CD4-positive, alpha-beta T cell treated with Interleukin-4 for 4 hours (primary cell): ENCODE measurements around the gene ATP2C2.

Source experiments
- DNase-seq: peaks from one replicate; pipeline ENCODE4 v3.0.0-alpha.2; 2020

ATP2C2 gene

GRCh38 chr16:84481051-84481735 lies 112.9 kb downstream of the ATP2C2 start:
- no peak for DNase-seq

- DNase-seq, result no peak
Measured at GRCh38 chr16:84482001-84482891, 113.9 kb downstream of the ATP2C2 start.

- DNase-seq, result no peak
Measured at GRCh38 chr16:84482951-84483881, 114.9 kb downstream of the ATP2C2 start.

- no peak for DNase-seq
Measured at GRCh38 chr16:84483882-84484565, 115.7 kb downstream of the ATP2C2 start.

GRCh38 chr16:84484579-84485254 lies 116.4 kb downstream of the ATP2C2 start:
- no peak for DNase-seq

- no peak for DNase-seq
Measured at GRCh38 chr16:84485255-84486010, 117.1 kb downstream of the ATP2C2 start.

- no peak for DNase-seq
Measured at GRCh38 chr16:84486126-84486525, 117.8 kb downstream of the ATP2C2 start.

GRCh38 chr16:84486551-84487235 lies 118.4 kb downstream of the ATP2C2 start:
- DNase-seq, result no peak

- no peak for DNase-seq
Measured at GRCh38 chr16:84487358-84487757, 119.0 kb downstream of the ATP2C2 start.

- DNase-seq, result no peak
Measured at GRCh38 chr16:84489131-84489530, 120.8 kb downstream of the ATP2C2 start.

GRCh38 chr16:84495506-84495905 lies 127.2 kb downstream of the ATP2C2 start:
- no peak for DNase-seq

- DNase-seq, result no peak
Measured at GRCh38 chr16:84496991-84497390, 128.7 kb downstream of the ATP2C2 start.

- DNase-seq, result no peak
Measured at GRCh38 chr16:84497418-84498222, 129.3 kb downstream of the ATP2C2 start.

- no peak for DNase-seq
Measured at GRCh38 chr16:84498223-84498610, 129.9 kb downstream of the ATP2C2 start.

GRCh38 chr16:84498859-84499620 lies 130.7 kb downstream of the ATP2C2 start:
- DNase-seq, result no peak

GRCh38 chr16:84499638-84500037 lies 131.3 kb downstream of the ATP2C2 start:
- no peak for DNase-seq

- DNase-seq, result no peak
Measured at GRCh38 chr16:84500531-84500930, 132.2 kb downstream of the ATP2C2 start.

GRCh38 chr16:84501077-84501735 lies 132.9 kb downstream of the ATP2C2 start:
- no peak for DNase-seq
